Ectodermal cell (in vitro differentiated cells): ENCODE measurements around the gene SERAC1.

Source experiments
- H3K27ac ChIP-seq: 2 replicates; pipeline ENCODE4 v1.7.0; 2013; ENCODE audit warnings: mild to moderate bottlenecking, low read depth, low read length; ENCODE audit not compliant: insufficient read depth, poor library complexity, severe bottlenecking
- H3K27me3 ChIP-seq: 2 replicates; pipeline ENCODE4 v1.7.0; 2013; ENCODE audit warnings: mild to moderate bottlenecking, low read length; ENCODE audit not compliant: insufficient read depth, control insufficient read depth, poor library complexity, severe bottlenecking
- H3K36me3 ChIP-seq: one replicate; pipeline ENCODE4 v1.7.0; 2013; ENCODE audit warnings: low read length; ENCODE audit not compliant: control insufficient read depth, insufficient read depth
- H3K4me1 ChIP-seq: one replicate; pipeline ENCODE4 v1.7.0; 2013; ENCODE audit warnings: low read length; ENCODE audit not compliant: control insufficient read depth, insufficient read depth
- H3K4me3 ChIP-seq: 2 replicates; pipeline ENCODE4 v1.7.0; 2013; ENCODE audit warnings: low read depth, low read length, control low read depth; ENCODE audit not compliant: insufficient read depth
- H3K9me3 ChIP-seq: 2 replicates; pipeline ENCODE4 v1.7.0; 2013; ENCODE audit warnings: mild to moderate bottlenecking, low read length, moderate library complexity; ENCODE audit not compliant: control insufficient read depth
- WGBS, 2 experiments: methylation state at CpG; one replicate each; pipeline ENCODE4 v1.1.7; 2013; ENCODE audit warnings: missing lambda C conversion rate in 2 of 2; 5-methylcytosine and 5-hydroxymethylcytosine counted together

Gene SERAC1

DNA sequence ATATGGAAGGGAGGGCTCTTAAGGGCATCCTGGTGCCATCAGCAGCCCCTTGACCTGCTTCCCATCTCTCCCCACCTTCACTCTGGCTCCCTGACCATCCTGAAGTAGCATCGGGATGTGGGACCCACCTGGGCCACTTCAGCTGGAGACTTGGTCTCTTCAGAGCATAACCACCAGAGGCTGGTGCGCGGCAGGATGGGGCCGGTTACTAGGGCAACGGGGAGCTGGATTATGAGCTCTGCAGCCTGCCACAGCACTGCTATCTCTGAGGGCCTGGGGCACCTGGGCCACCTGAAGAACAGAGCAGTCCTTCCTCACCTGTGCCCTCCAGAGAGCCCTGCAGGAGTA lies 106.7 kb downstream of the SERAC1 start:
- Histone ChIP-seq H3K9me3 (no peaks in the 10 kb centered on the region), H3K36me3 (no peaks in the 10 kb centered on the region), H3K27me3 (no peaks in the 10 kb centered on the region), H3K27ac (no peak overlapping the region), H3K4me1 (no peaks in the 10 kb centered on the region), H3K4me3 (no peak overlapping the region)
- 94 to 98% methylated on average over 5 of the region's 5 CpGs for WGBS, 2 experiments

DNA sequence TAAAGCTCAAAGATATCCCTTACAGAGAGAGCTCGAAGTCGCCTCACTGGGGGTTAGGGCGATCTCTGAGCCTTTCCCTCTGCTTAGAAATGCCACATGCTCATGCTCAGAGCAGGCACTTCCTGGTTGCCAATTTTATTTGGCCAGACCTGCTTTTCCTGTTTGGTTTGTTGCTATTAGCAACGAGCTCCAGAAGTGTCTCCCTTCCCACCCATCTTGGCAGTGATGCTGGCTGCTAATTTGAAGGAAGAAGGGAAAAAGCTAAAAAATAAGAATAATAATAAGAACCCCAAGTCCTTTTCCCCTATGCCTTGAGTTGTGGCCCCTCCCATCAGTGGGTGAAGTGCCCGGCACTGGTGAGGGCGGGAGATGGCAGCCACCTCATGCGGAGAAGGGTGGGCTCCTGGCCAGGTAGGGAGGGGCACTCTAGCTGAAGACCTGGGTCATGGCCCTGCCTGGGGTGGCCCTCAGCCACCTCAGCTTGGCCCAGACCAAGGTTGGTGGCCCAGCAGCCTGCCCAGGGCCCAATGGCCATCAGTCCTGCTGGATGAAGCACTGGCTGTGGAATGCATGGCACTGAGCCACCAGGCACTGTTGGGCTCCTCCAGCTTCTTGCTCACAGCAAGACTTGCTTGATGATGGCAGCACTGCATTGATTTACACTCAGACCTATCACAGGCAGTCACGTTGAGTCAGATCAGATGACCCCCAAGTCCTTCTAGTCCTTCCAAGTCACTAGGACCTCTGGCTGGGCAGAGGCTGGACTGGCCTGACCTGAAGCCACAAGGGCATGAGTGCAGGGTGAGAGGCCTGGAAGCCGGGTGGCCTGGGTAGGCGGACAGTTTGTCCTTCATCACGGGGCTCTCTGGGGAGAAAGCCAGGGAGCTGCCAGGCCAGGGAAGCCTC lies 107.4 kb downstream of the SERAC1 start:
- H3K9me3 ChIP-seq: no peaks in the 10 kb centered on the region
- H3K36me3 ChIP-seq: no peaks in the 10 kb centered on the region
- H3K4me1 ChIP-seq: no peaks in the 10 kb centered on the region
- H3K27me3 ChIP-seq: no peaks in the 10 kb centered on the region
- H3K27ac ChIP-seq: no peak overlapping the region
- WGBS, 2 experiments: 94 to 95% methylated on average over 11 of the region's 11 CpGs
- H3K4me3 ChIP-seq: no peak overlapping the region
